ENCODE data around the gene GTF3C6.

The GTF3C6 gene, protein sequence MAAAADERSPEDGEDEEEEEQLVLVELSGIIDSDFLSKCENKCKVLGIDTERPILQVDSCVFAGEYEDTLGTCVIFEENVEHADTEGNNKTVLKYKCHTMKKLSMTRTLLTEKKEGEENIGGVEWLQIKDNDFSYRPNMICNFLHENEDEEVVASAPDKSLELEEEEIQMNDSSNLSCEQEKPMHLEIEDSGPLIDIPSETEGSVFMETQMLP

DNA sequence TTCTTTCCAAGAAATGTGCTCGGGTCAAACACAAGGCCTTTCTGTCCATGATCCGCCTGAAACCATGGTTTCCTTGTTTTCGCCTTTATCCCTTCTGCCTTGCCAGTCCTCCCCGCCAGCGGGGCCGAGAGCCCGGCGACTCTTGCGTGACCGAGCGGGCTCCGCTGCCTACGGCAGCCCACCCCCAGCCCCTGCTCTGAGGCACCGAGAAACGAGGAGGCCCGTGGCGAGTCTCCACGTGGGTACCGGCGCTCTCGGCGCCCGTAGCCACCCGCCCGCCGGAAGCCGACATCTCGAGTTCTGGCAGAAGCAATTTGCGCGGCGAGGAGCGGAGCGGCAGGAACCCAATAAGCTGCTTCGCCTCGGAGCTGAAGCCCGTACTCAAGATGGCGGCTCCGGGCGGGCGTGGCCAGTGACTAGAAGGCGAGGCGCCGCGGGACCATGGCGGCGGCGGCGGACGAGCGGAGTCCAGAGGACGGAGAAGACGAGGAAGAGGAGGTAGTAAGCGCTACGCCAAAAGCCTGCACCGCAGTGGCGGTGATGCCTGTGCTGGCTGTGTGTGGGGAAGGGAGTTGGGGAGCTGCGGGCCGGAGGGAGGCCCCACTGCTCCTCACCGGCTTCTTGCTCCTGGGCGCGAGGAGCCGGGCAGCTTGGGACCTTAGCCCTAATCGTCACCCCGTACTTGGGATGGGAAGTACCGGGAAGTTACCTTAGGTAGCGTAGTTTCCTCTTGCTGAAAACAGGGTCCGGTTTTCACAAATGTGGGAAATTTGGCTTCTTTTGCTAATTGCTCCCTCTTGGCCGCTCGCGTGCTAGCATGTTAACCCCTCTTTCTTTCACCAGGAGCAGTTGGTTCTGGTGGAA lies at the start of gene GTF3C6:
TSS of gene GTF3C6 (plus strand) at position 378 of the 864 bp plus-strand sequence. CDS start at position 442, 64 bp downstream.
- peaks cover 24% of the 10 kb centered on the region for H3K4me1 ChIP-seq

DNA sequence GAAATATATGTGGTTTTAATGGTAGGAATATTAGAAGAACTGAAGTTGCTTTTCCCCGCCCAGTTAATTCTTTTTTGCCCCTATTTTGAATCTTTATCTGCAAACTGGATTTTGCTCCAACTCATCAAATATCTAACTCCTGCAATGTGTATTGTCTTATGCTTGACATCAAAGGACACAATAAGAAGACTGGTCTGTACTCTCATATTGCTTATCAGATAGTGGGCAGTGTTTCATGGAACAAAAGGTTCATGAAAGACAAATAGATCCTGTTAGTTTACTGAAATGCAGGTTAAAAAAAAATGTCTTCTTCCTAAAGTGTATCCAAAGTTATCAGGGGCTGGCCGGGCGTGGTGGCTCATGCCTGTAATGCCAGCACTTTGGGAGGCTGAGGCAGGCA lies 27.7 kb upstream of the GTF3C6 start:
- Histone ChIP-seq H3K27ac (no peak overlapping the region), H3K4me1 (no peaks in the 10 kb centered on the region), H3K36me3 (no peaks in the 10 kb centered on the region), H3K27me3 (no peaks in the 10 kb centered on the region), H3K4me2 (no peak overlapping the region), H3K9me3 (no peaks in the 10 kb centered on the region), H3K9ac (no peak overlapping the region), H4K20me1 (no peaks in the 10 kb centered on the region), H3K4me3 (no peak overlapping the region)
- no peak for TF ChIP-seq Cebpa-rat (IDR thresholded peaks at IDR 0.05)

More for the DNA sequence above, at the start of gene GTF3C6:
- no peaks in the 10 kb centered on the region for H4K20me1 ChIP-seq
- H3K4me3 ChIP-seq: peak within 1 kb of the TSS; percentile 92
- H3K4me2 ChIP-seq: peak within 1 kb of the TSS; percentile 87
- H3K36me3 ChIP-seq: peaks cover 40% of the 10 kb centered on the region
- peak within 1 kb of the TSS; percentile 99 for H3K9ac ChIP-seq
- peak within 1 kb of the TSS; percentile 96 for H3K27ac ChIP-seq
- H3K9me3 ChIP-seq: no peaks in the 10 kb centered on the region
- no peaks in the 10 kb centered on the region for H3K27me3 ChIP-seq
- no peak for TF ChIP-seq Cebpa-rat (IDR thresholded peaks at IDR 0.05)

DNA sequence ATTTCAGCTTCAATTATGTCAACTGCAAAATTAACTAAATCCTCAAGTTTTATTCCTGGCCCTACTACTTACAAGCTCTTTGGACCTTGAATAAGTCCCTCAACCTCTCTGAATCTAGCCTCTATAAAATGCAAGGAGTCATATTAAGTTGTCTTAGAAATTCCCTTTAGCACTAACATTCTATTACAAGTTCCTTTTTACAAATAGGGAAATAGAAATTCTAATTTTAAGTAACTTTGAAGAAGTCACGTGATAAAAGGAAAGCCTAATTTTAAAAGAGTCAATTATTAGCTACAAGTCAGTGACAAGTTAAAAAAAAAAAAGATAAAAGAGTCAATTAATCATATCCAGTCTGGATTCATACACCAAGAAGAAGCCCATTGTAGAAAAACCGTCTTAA lies 24.6 kb upstream of the GTF3C6 start:
- Histone ChIP-seq H3K36me3 (no peaks in the 10 kb centered on the region), H3K4me2 (no peak overlapping the region), H3K27me3 (no peaks in the 10 kb centered on the region), H3K4me3 (no peak overlapping the region), H3K9ac (no peak overlapping the region), H3K9me3 (no peaks in the 10 kb centered on the region), H3K4me1 (no peaks in the 10 kb centered on the region), H4K20me1 (no peaks in the 10 kb centered on the region), H3K27ac (no peak overlapping the region)
- no peak for TF ChIP-seq Cebpa-rat (IDR thresholded peaks at IDR 0.05)

GRCh38 chr6:110934381-110934898 lies 24.1 kb upstream of the GTF3C6 start:
- no peak overlapping the region for H3K9ac ChIP-seq
- no peaks in the 10 kb centered on the region for H3K36me3 ChIP-seq
- no peak overlapping the region for H3K4me3 ChIP-seq
- H4K20me1 ChIP-seq: no peaks in the 10 kb centered on the region
- no peak for TF ChIP-seq Cebpa-rat (IDR thresholded peaks at IDR 0.05)
- no peaks in the 10 kb centered on the region for H3K9me3 ChIP-seq
- H3K4me1 ChIP-seq: no peaks in the 10 kb centered on the region
- no peak overlapping the region for H3K4me2 ChIP-seq
- H3K27me3 ChIP-seq: no peaks in the 10 kb centered on the region
- no peak overlapping the region for H3K27ac ChIP-seq

- H3K27ac ChIP-seq: no peak overlapping the region
- no peaks in the 10 kb centered on the region for H3K27me3 ChIP-seq
- H3K36me3 ChIP-seq: no peaks in the 10 kb centered on the region
- no peaks in the 10 kb centered on the region for H4K20me1 ChIP-seq
- H3K9ac ChIP-seq: no peak overlapping the region
- H3K4me3 ChIP-seq: no peak overlapping the region
- no peaks in the 10 kb centered on the region for H3K9me3 ChIP-seq
- no peaks in the 10 kb centered on the region for H3K4me1 ChIP-seq
- no peak for TF ChIP-seq Cebpa-rat (IDR thresholded peaks at IDR 0.05)
- H3K4me2 ChIP-seq: no peak overlapping the region
Observed at GRCh38 chr6:110935171-110935570, 23.3 kb upstream of the GTF3C6 start.

DNA sequence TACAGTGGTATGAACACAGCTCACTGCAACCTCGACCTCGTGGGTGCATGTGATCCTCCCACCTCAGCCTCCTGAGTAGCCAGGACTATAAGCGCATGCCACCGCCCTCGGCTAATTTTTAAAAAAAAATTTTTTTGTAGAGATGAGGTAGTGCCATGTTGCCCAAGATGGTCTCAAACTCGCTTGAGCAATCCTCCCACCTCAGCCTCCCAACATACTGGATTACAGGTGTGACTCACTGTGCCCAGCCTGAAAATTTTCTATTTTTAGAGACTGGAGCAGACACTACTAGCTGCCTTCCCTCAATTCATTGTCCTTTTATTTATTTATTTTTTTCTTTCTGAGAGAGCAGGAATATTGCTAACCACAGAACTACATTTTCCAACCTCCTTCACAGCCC lies 20.3 kb upstream of the GTF3C6 start:
- Histone ChIP-seq H3K4me1 (no peaks in the 10 kb centered on the region), H3K4me2 (no peak overlapping the region), H3K9ac (no peak overlapping the region), H3K4me3 (no peak overlapping the region), H4K20me1 (no peaks in the 10 kb centered on the region), H3K36me3 (no peaks in the 10 kb centered on the region), H3K27ac (no peak overlapping the region), H3K9me3 (no peaks in the 10 kb centered on the region), H3K27me3 (no peaks in the 10 kb centered on the region)
- no peak for TF ChIP-seq Cebpa-rat (IDR thresholded peaks at IDR 0.05)

DNA sequence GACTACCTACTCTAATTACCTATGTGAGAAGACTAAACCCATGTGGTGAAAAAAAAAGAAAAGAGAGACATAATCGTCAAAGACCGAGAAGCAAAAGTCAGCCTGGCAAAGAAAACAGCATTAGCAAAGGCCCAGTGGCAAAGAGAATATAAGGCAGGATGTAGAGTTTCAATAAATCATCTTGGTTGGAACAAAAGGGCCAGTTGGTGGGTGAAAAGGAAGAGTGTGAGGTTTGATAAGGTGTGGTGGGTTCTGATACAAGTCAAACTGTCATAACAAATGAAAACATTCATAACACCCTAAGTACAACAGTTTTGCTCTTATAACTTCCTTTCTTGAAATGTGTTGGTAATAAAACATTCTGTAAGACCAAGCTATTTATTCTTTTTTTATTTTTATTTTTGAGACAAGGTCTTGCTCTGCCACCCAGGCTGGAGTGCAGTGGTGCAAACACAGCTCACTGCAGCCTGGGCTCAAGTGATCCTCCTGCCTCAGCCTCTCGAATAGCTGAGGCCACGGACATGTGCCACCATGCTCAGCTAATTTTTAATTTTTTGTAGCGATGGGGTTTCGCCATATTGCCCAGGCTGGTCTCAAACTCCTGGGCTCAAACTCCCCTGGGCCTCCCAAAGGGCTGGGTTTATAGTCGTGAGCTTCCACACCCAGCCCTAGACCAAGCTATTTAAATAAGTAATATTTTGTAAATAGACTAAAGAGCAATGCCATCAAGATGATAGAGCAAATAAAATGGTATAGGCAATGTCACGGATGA lies 18.9 kb upstream of the GTF3C6 start:
- Histone ChIP-seq H3K9ac (no peak overlapping the region), H3K4me2 (no peak overlapping the region), H3K27me3 (no peaks in the 10 kb centered on the region), H3K4me3 (no peak overlapping the region), H3K4me1 (no peaks in the 10 kb centered on the region), H4K20me1 (no peaks in the 10 kb centered on the region), H3K27ac (no peak overlapping the region), H3K9me3 (no peaks in the 10 kb centered on the region), H3K36me3 (no peaks in the 10 kb centered on the region)
- no peak for TF ChIP-seq Cebpa-rat (IDR thresholded peaks at IDR 0.05)

- H3K4me3 ChIP-seq: no peak overlapping the region
- no peak overlapping the region for H3K9ac ChIP-seq
- H3K27ac ChIP-seq: no peak overlapping the region
- no peaks in the 10 kb centered on the region for H3K27me3 ChIP-seq
- H3K4me1 ChIP-seq: no peaks in the 10 kb centered on the region
- H3K36me3 ChIP-seq: no peaks in the 10 kb centered on the region
- no peak overlapping the region for H3K4me2 ChIP-seq
- H4K20me1 ChIP-seq: no peaks in the 10 kb centered on the region
- H3K9me3 ChIP-seq: no peaks in the 10 kb centered on the region
- TF ChIP-seq Cebpa-rat (IDR thresholded peaks at IDR 0.05): no peak
Observed at GRCh38 chr6:110944681-110945151, 13.8 kb upstream of the GTF3C6 start.

DNA sequence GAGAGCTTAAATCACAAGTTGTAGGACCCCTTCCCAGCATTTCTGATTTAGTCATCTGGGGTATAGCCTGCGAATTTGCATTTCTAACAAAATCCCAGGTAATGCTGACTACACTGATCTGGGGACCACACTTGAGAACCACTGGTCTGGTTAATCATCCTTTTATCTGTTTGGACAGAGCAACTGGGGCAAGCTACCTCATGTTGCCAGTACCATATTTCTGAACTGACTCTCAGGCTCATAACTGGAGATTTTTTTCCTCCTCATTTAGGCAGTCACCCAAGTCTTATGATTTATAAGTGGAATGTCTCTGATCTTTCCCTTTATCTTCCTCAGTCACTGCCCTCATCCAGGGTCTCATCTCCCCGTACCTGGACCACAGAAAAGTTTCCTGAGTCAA lies 12.0 kb upstream of the GTF3C6 start:
- Histone ChIP-seq H4K20me1 (no peaks in the 10 kb centered on the region), H3K9ac (no peak overlapping the region), H3K36me3 (no peaks in the 10 kb centered on the region), H3K9me3 (no peaks in the 10 kb centered on the region), H3K4me1 (no peaks in the 10 kb centered on the region), H3K4me3 (no peak overlapping the region), H3K4me2 (no peak overlapping the region), H3K27ac (no peak overlapping the region), H3K27me3 (no peaks in the 10 kb centered on the region)
- TF ChIP-seq Cebpa-rat (IDR thresholded peaks at IDR 0.05): no peak
